ENCODE data around the gene CALCB. TPM values are rescaled to one million over a fixed set of nuclear protein-coding genes. Genes with fewer than 3 reads are reported as not detected.

The CALCB gene
- total and polyA plus RNA-seq, 4 donors, result 0.02 to 1.2 (median 0.39) TPM

DNA sequence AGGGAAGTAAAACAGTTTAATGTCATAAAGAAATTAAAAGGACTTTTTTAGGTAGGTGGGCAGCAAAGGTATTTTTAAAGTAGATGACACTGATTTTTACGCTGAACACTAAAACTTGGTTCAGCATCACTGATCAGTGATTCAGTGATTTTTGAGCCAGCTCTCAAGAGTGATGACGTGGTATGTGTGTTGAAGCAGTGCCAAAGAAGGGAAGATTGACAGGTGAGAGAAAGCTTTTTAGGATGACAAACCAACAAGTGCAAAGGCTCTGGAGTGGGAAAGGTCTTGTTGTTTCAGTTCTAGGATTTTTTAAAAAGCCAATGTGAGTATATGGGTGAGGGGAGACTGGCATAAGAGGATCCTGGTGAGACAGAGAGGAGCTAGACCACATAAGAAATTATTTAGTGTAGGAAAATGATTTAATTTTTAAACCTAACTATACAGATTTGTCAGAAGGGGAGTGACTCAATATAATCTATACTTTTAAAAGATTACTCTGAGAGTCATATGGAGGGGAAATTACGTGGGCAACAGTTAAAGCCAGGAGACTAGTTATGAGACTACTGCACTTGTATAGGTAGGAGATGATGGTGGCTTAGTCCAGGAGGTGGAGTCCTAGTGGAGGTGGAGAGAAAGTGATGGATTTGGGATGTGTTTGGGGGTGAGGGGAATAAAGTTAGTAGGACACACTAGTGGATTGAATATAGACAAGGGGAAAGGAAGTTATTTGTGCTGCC is 17.6 kb upstream of the CALCB start:
- WGBS, result 76% methylated on average over 3 of the region's 3 CpGs
- no peaks in the 10 kb centered on the region for H3K9me3 ChIP-seq (ENCODE audit: control insufficient read depth in 4 of 4, low read length in 3 of 4)
- DNase-seq (ENCODE audit: low spot score), result no peak
- H3K9ac ChIP-seq (ENCODE audit: low read depth in 1 of 2, low read length in 2 of 2), result no peak overlapping the region
- H3K27me3 ChIP-seq (ENCODE audit: control insufficient read depth in 4 of 4, insufficient read depth in 4 of 4, low read length in 3 of 4), result no peaks in the 10 kb centered on the region
- TF ChIP-seq HNF4G (IDR thresholded peaks at IDR 0.05), result no peak
- no peak for TF ChIP-seq RXRA (IDR thresholded peaks at IDR 0.05)
- TF ChIP-seq HNF4A (conservative IDR thresholded peaks at IDR 0.05), result no peak
- TF ChIP-seq, protein P1, sequence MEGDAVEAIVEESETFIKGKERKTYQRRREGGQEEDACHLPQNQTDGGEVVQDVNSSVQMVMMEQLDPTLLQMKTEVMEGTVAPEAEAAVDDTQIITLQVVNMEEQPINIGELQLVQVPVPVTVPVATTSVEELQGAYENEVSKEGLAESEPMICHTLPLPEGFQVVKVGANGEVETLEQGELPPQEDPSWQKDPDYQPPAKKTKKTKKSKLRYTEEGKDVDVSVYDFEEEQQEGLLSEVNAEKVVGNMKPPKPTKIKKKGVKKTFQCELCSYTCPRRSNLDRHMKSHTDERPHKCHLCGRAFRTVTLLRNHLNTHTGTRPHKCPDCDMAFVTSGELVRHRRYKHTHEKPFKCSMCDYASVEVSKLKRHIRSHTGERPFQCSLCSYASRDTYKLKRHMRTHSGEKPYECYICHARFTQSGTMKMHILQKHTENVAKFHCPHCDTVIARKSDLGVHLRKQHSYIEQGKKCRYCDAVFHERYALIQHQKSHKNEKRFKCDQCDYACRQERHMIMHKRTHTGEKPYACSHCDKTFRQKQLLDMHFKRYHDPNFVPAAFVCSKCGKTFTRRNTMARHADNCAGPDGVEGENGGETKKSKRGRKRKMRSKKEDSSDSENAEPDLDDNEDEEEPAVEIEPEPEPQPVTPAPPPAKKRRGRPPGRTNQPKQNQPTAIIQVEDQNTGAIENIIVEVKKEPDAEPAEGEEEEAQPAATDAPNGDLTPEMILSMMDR (IDR thresholded peaks at IDR 0.05; ENCODE audit: low read depth, low read length, missing input control), result no peak
- TF ChIP-seq, protein P2, sequence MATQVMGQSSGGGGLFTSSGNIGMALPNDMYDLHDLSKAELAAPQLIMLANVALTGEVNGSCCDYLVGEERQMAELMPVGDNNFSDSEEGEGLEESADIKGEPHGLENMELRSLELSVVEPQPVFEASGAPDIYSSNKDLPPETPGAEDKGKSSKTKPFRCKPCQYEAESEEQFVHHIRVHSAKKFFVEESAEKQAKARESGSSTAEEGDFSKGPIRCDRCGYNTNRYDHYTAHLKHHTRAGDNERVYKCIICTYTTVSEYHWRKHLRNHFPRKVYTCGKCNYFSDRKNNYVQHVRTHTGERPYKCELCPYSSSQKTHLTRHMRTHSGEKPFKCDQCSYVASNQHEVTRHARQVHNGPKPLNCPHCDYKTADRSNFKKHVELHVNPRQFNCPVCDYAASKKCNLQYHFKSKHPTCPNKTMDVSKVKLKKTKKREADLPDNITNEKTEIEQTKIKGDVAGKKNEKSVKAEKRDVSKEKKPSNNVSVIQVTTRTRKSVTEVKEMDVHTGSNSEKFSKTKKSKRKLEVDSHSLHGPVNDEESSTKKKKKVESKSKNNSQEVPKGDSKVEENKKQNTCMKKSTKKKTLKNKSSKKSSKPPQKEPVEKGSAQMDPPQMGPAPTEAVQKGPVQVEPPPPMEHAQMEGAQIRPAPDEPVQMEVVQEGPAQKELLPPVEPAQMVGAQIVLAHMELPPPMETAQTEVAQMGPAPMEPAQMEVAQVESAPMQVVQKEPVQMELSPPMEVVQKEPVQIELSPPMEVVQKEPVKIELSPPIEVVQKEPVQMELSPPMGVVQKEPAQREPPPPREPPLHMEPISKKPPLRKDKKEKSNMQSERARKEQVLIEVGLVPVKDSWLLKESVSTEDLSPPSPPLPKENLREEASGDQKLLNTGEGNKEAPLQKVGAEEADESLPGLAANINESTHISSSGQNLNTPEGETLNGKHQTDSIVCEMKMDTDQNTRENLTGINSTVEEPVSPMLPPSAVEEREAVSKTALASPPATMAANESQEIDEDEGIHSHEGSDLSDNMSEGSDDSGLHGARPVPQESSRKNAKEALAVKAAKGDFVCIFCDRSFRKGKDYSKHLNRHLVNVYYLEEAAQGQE (IDR thresholded peaks at IDR 0.05), result no peak
- TF ChIP-seq, protein P3, sequence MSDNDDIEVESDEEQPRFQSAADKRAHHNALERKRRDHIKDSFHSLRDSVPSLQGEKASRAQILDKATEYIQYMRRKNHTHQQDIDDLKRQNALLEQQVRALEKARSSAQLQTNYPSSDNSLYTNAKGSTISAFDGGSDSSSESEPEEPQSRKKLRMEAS (IDR thresholded peaks at IDR 0.05), result no peak
- TF ChIP-seq FOXA2 (IDR thresholded peaks at IDR 0.05), result no peak
- TF ChIP-seq, protein P4, sequence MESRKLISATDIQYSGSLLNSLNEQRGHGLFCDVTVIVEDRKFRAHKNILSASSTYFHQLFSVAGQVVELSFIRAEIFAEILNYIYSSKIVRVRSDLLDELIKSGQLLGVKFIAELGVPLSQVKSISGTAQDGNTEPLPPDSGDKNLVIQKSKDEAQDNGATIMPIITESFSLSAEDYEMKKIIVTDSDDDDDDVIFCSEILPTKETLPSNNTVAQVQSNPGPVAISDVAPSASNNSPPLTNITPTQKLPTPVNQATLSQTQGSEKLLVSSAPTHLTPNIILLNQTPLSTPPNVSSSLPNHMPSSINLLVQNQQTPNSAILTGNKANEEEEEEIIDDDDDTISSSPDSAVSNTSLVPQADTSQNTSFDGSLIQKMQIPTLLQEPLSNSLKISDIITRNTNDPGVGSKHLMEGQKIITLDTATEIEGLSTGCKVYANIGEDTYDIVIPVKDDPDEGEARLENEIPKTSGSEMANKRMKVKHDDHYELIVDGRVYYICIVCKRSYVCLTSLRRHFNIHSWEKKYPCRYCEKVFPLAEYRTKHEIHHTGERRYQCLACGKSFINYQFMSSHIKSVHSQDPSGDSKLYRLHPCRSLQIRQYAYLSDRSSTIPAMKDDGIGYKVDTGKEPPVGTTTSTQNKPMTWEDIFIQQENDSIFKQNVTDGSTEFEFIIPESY (IDR thresholded peaks at IDR 0.05), result no peak
- TF ChIP-seq, protein P5, sequence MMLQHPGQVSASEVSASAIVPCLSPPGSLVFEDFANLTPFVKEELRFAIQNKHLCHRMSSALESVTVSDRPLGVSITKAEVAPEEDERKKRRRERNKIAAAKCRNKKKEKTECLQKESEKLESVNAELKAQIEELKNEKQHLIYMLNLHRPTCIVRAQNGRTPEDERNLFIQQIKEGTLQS (IDR thresholded peaks at IDR 0.05), result no peak
- H3K4me1 ChIP-seq (ENCODE audit: control insufficient read depth in 4 of 4, insufficient read depth in 4 of 4, low read length in 3 of 4), result no peaks in the 10 kb centered on the region
- H3K36me3 ChIP-seq (ENCODE audit: control insufficient read depth in 4 of 4, insufficient read depth in 3 of 4, low read depth in 1 of 4, low read length in 3 of 4), result no peaks in the 10 kb centered on the region
- no peak overlapping the region for H3K4me3 ChIP-seq (ENCODE audit: low read depth in 1 of 3, low read length in 3 of 3)
- H3K27ac ChIP-seq (ENCODE audit: low read depth in 1 of 2, low read length in 2 of 2), result no peak overlapping the region

DNA sequence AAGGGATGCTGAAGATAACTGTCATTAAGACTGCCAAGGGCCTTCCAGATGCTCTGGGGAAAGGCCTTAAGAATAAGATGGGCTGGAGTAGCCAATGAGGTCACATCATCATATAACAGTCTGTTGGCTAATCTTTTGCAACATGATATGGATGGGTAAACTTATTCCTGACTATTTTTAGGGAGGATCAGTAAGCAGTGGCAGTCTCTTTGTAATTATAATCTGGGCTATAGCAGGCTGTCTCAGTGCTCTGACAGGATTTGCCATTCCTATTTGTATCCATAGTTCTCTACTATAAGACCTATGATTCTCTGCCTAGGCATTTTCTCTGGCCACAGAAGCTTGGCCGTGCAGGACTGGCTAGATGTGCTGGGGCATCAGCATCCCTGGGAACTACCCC is 16.1 kb upstream of the CALCB start:
- H3K9ac ChIP-seq (ENCODE audit: low read depth in 1 of 2, low read length in 2 of 2), result no peak overlapping the region
- H3K9me3 ChIP-seq (ENCODE audit: control insufficient read depth in 4 of 4, low read length in 3 of 4), result no peaks in the 10 kb centered on the region
- no peak for TF ChIP-seq JUND (IDR thresholded peaks at IDR 0.05)
- no peak for TF ChIP-seq TAF1 (conservative IDR thresholded peaks at IDR 0.05)
- TF ChIP-seq, protein P2 (IDR thresholded peaks at IDR 0.05), result no peak
- no peak for TF ChIP-seq RXRA (IDR thresholded peaks at IDR 0.05)
- TF ChIP-seq, protein P4 (IDR thresholded peaks at IDR 0.05), result no peak
- TF ChIP-seq, protein P5 (IDR thresholded peaks at IDR 0.05), result no peak
- TF ChIP-seq HNF4G (IDR thresholded peaks at IDR 0.05), result no peak
- no peak for TF ChIP-seq NR2F2 (IDR thresholded peaks at IDR 0.05)
- TF ChIP-seq, protein P3 (IDR thresholded peaks at IDR 0.05), result no peak
- no peak for TF ChIP-seq SP1 (IDR thresholded peaks at IDR 0.05)
- TF ChIP-seq HNF4A (conservative IDR thresholded peaks at IDR 0.05), result no peak
- H3K27me3 ChIP-seq (ENCODE audit: control insufficient read depth in 4 of 4, insufficient read depth in 4 of 4, low read length in 3 of 4), result no peaks in the 10 kb centered on the region
- no peaks in the 10 kb centered on the region for H3K4me1 ChIP-seq (ENCODE audit: control insufficient read depth in 4 of 4, insufficient read depth in 4 of 4, low read length in 3 of 4)
- H3K27ac ChIP-seq (ENCODE audit: low read depth in 1 of 2, low read length in 2 of 2), result no peak overlapping the region
- H3K4me3 ChIP-seq (ENCODE audit: low read depth in 1 of 3, low read length in 3 of 3), result no peak overlapping the region
- H3K36me3 ChIP-seq (ENCODE audit: control insufficient read depth in 4 of 4, insufficient read depth in 3 of 4, low read depth in 1 of 4, low read length in 3 of 4), result no peaks in the 10 kb centered on the region
- DNase-seq (ENCODE audit: low spot score), result no peak
- 94% methylated on average over 1 of the region's 1 CpG for WGBS

Data from liver (tissue), 9 donors.